Neuronal stem cell (in vitro differentiated cells): Measurements from ENCODE around the gene NSMCE4A.
"Not testable (repeated sequence)": the region's sequence is repeated elsewhere in the genome, so short reads cannot be mapped to it uniquely, and the experiment has no call there.

Experiments
- DNase-seq: peaks from one replicate; pipeline ENCODE4 v3.0.0-alpha.2; 2013; ENCODE audit warnings: low spot score
- H2AFZ ChIP-seq: one replicate; pipeline ENCODE4 v1.6.1; 2013; ENCODE audit warnings: mild to moderate bottlenecking, low read length, inconsistent platforms
- H2AK5ac ChIP-seq: 2 replicates; pipeline ENCODE4 v1.6.1; 2013; ENCODE audit warnings: low read depth, mild to moderate bottlenecking, inconsistent platforms, low read length, moderate library complexity, mixed read lengths
- H2BK120ac ChIP-seq: 2 replicates; pipeline ENCODE4 v1.6.1; 2013; ENCODE audit warnings: low read depth, mild to moderate bottlenecking, inconsistent platforms, low read length, moderate library complexity, mixed read lengths
- H2BK12ac ChIP-seq: one replicate; pipeline ENCODE4 v1.6.1; 2013; ENCODE audit warnings: low read length, inconsistent platforms
- H2BK15ac ChIP-seq: 2 replicates; pipeline ENCODE4 v1.6.1; 2013; ENCODE audit warnings: mild to moderate bottlenecking, low read length, inconsistent platforms, mixed read lengths
- H2BK5ac ChIP-seq: one replicate; pipeline ENCODE4 v1.6.1; 2013; ENCODE audit warnings: inconsistent platforms, mild to moderate bottlenecking, low read length, moderate library complexity
- H3K14ac ChIP-seq: one replicate; pipeline ENCODE4 v1.6.1; 2013; ENCODE audit warnings: low read length, inconsistent platforms
- H3K18ac ChIP-seq: 2 replicates; pipeline ENCODE4 v1.6.1; 2013; ENCODE audit warnings: low read length, inconsistent platforms
- H3K23ac ChIP-seq: 2 replicates; pipeline ENCODE4 v1.6.1; 2013; ENCODE audit warnings: low read depth, mild to moderate bottlenecking, mixed read lengths, low read length, inconsistent platforms; ENCODE audit not compliant: poor library complexity
- H3K27ac ChIP-seq: replicated peaks from 3 replicates; pipeline ENCODE4 v1.5.1; 2013; ENCODE audit warnings: low read length, inconsistent platforms
- H3K27me3 ChIP-seq, 3 experiments: 2 replicates each; pipeline ENCODE4 v1.6.1; 2013; ENCODE audit warnings: low read length in 3 of 3, mild to moderate bottlenecking in 2 of 3, inconsistent platforms in 1 of 3, low read depth in 1 of 3, mixed read lengths in 1 of 3, moderate library complexity in 1 of 3; ENCODE audit not compliant: control insufficient read depth in 3 of 3, insufficient read depth in 3 of 3
- H3K36me3 ChIP-seq, 2 donors: replicated peaks in 1 of 2; 2 replicates each; pipeline ENCODE4 v1.6.1; 2013; ENCODE audit warnings: low read length in 2 of 2; ENCODE audit not compliant: control insufficient read depth in 2 of 2, insufficient read depth in 2 of 2
- H3K4ac ChIP-seq: 2 replicates; pipeline ENCODE4 v1.6.1; 2013; ENCODE audit warnings: inconsistent platforms, mild to moderate bottlenecking, low read length, moderate library complexity
- H3K4me1 ChIP-seq, 2 donors: 1 replicate in 1 of 2; 2 replicates in 1 of 2; pipeline ENCODE4 v1.6.1; 2013; ENCODE audit warnings: low read length in 2 of 2, low read depth in 1 of 2; ENCODE audit not compliant: control insufficient read depth in 2 of 2, insufficient read depth in 1 of 2
- H3K4me2 ChIP-seq: one replicate; pipeline ENCODE4 v1.6.1; 2013; ENCODE audit warnings: mild to moderate bottlenecking, low read length, inconsistent platforms; ENCODE audit not compliant: insufficient read depth, poor library complexity, severe bottlenecking
- H3K4me3 ChIP-seq, 2 donors: 2 replicates each; pipeline ENCODE4 v1.5.1; 2013; ENCODE audit warnings: low read length in 2 of 2, mild to moderate bottlenecking in 2 of 2, inconsistent platforms in 1 of 2, moderate library complexity in 1 of 2
- H3K79me1 ChIP-seq: one replicate; pipeline ENCODE4 v1.6.1; 2013; ENCODE audit warnings: low read depth, mild to moderate bottlenecking, inconsistent platforms, low read length, moderate library complexity
- H3K9ac ChIP-seq: one replicate; pipeline ENCODE4 v1.6.1; 2013; ENCODE audit warnings: mild to moderate bottlenecking, low read depth, low read length, inconsistent platforms; ENCODE audit not compliant: poor library complexity
- H3K9me3 ChIP-seq, 2 donors: replicated peaks in 1 of 2; 2 replicates each; pipeline versions ENCODE3 to v1.6.1; 2013; ENCODE audit warnings: low read length in 2 of 2, mild to moderate bottlenecking in 2 of 2, inconsistent platforms in 1 of 2, low read depth in 1 of 2, mixed read lengths in 1 of 2, moderate library complexity in 1 of 2; ENCODE audit not compliant: control insufficient read depth in 2 of 2, insufficient read depth in 1 of 2
- H4K8ac ChIP-seq: one replicate; pipeline ENCODE4 v1.6.1; 2013; ENCODE audit warnings: low read depth, mild to moderate bottlenecking, inconsistent platforms, low read length, moderate library complexity
- H4K91ac ChIP-seq: one replicate; pipeline ENCODE4 v1.6.1; 2013; ENCODE audit warnings: low read length, low read depth, mild to moderate bottlenecking, inconsistent platforms; ENCODE audit not compliant: poor library complexity
- WGBS, 2 donors: extraction: QIAGEN DNeasy Blood & Tissue Kit; methylation state at CpG; one replicate each; pipeline ENCODE4 v1.1.7; 2013; ENCODE audit warnings: missing lambda C conversion rate in 2 of 2, mixed read lengths in 1 of 2; ENCODE audit not compliant: insufficient read length in 2 of 2, insufficient replicate concordance in 1 of 2; ENCODE audit errors: extremely low coverage in 2 of 2; 5-methylcytosine and 5-hydroxymethylcytosine counted together

NSMCE4A gene

DNA sequence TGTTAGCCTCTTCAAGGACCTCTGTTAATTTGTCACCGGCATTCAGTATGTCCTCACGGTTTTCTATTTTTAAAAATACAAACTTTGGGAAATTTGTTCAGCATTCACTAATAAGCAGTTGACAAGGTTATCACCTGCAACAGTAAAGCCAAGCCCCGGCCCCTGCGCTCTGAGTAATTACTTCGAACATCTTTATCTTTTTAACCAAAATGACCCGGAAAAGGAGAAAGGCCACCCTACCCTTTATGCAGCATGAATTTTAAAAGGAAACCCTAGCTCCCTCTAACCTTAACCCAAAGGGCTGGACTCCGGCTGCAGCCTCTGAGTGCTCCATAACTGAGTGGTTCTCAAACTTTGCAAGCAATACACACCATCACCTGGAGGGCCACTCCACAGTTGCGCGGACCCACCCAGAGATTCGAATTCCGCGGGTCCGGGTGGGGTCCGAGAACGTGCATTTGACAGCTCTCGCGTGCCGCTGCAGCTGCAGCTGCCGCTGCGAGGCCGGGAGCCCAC, 940 bp downstream of the NSMCE4A start:
- Histone ChIP-seq H2AK5ac (no peak overlapping the region), H2BK12ac (no peak overlapping the region), H2AFZ (peak overlapping the region; percentile 99), H3K18ac (peak overlapping the region; percentile 61), H2BK5ac (peak overlapping the region; percentile 96), H4K8ac (no peak overlapping the region), H3K4me1 (peaks cover 5 to 8% of the 10 kb centered on the region in 2 donors), H3K9me3 (peaks cover 8 to 15% of the 10 kb centered on the region in 2 donors), H3K27ac (peak overlapping the region; percentile 94), H3K36me3 (peaks cover 5 to 41% of the 10 kb centered on the region in 2 donors), H3K4me2 (peak overlapping the region; percentile 87), H2BK15ac (no peak overlapping the region), H2BK120ac (no peak overlapping the region), H3K14ac (no peak overlapping the region), H4K91ac (no peak overlapping the region), H3K4ac (no peak overlapping the region), H3K23ac (no peak overlapping the region), H3K27me3 (no peaks in the 10 kb centered on the region), H3K9ac (peak overlapping the region; percentile 86), H3K79me1 (no peaks in the 10 kb centered on the region), H3K4me3 (peak overlapping the region; percentile 92 to 99)
- DNase-seq: peak; percentile 4
- WGBS, 2 donors: no CpG with 5 or more reads among the region's 21 CpGs

GRCh38 chr10:121969086-121969485, 5.9 kb downstream of the NSMCE4A start:
- not testable (repeated sequence) for H2BK5ac ChIP-seq, H3K4ac ChIP-seq, DNase-seq, H2BK120ac ChIP-seq, H3K9me3 ChIP-seq, H3K4me3 ChIP-seq, H2AFZ ChIP-seq, H2BK12ac ChIP-seq, H3K79me1 ChIP-seq, H3K18ac ChIP-seq, H3K9ac ChIP-seq, H3K27me3 ChIP-seq, H4K8ac ChIP-seq, H4K91ac ChIP-seq, H3K23ac ChIP-seq, H3K27ac ChIP-seq, H2BK15ac ChIP-seq, H2AK5ac ChIP-seq, H3K14ac ChIP-seq, H3K4me2 ChIP-seq, H3K4me1 ChIP-seq
- no CpG with 5 or more reads among the region's 8 CpGs for WGBS, 2 donors
- H3K36me3 ChIP-seq: peaks cover 22 to 89% of the 10 kb centered on the region in 2 donors

- DNase-seq: no peak
- peaks cover 22 to 83% of the 10 kb centered on the region in 2 donors for H3K36me3 ChIP-seq
- no peak overlapping the region for H2BK120ac ChIP-seq
- H4K8ac ChIP-seq: no peak overlapping the region
- no peak overlapping the region for H2BK15ac ChIP-seq
- H3K23ac ChIP-seq: no peak overlapping the region
- no peak overlapping the region for H3K18ac ChIP-seq
- H4K91ac ChIP-seq: no peak overlapping the region
- H3K4ac ChIP-seq: no peak overlapping the region
- no peak overlapping the region for H3K27ac ChIP-seq
- no peak overlapping the region for H2BK5ac ChIP-seq
- H3K4me3 ChIP-seq: no peak overlapping the region
- H3K79me1 ChIP-seq: no peaks in the 10 kb centered on the region
- no peak overlapping the region for H2AFZ ChIP-seq
- no peak overlapping the region for H3K4me2 ChIP-seq
- no peak overlapping the region for H2BK12ac ChIP-seq
- no peaks in the 10 kb centered on the region for H3K4me1 ChIP-seq
- H3K9me3 ChIP-seq: no peaks in the 10 kb centered on the region
- H2AK5ac ChIP-seq: no peak overlapping the region
- H3K9ac ChIP-seq: no peak overlapping the region
- H3K14ac ChIP-seq: no peak overlapping the region
- no CpG with 5 or more reads among the region's 3 CpGs for WGBS, 2 donors
- no peaks in the 10 kb centered on the region for H3K27me3 ChIP-seq
Measured at GRCh38 chr10:121965996-121966395, 9.0 kb downstream of the NSMCE4A start.

- Histone ChIP-seq H4K8ac (no peak overlapping the region), H2BK12ac (no peak overlapping the region), H3K4me3 (no peak overlapping the region), H3K4ac (no peak overlapping the region), H3K9ac (no peak overlapping the region), H2BK120ac (no peak overlapping the region), H3K27ac (no peak overlapping the region), H3K4me1 (no peaks in the 10 kb centered on the region), H4K91ac (no peak overlapping the region), H3K14ac (no peak overlapping the region), H2AK5ac (no peak overlapping the region), H3K27me3 (no peaks in the 10 kb centered on the region), H2BK5ac (no peak overlapping the region), H3K4me2 (no peak overlapping the region), H2BK15ac (no peak overlapping the region), H3K36me3 (peaks cover 16 to 74% of the 10 kb centered on the region in 2 donors), H3K9me3 (no peaks in the 10 kb centered on the region), H3K23ac (no peak overlapping the region), H3K79me1 (no peaks in the 10 kb centered on the region), H2AFZ (no peak overlapping the region), H3K18ac (no peak overlapping the region)
- DNase-seq: no peak
- no CpG with 5 or more reads among the region's 2 CpGs for WGBS, 2 donors
Measured at GRCh38 chr10:121961456-121961855, 13.6 kb downstream of the NSMCE4A start.
